Islet precursor cell (in vitro differentiated cells): Measurements from ENCODE around the gene BCL6.
"Not testable (repeated sequence)": the region's sequence is repeated elsewhere in the genome, so short reads cannot be mapped to it uniquely, and the experiment has no call there.

Source experiments
- DNase-seq: peaks from one replicate; pipeline ENCODE4 v3.0.0-alpha.2; 2018

BCL6 gene

GRCh38 chr3:187709155-187709554, 36.1 kb downstream of the BCL6 start:
- no peak for DNase-seq

DNA sequence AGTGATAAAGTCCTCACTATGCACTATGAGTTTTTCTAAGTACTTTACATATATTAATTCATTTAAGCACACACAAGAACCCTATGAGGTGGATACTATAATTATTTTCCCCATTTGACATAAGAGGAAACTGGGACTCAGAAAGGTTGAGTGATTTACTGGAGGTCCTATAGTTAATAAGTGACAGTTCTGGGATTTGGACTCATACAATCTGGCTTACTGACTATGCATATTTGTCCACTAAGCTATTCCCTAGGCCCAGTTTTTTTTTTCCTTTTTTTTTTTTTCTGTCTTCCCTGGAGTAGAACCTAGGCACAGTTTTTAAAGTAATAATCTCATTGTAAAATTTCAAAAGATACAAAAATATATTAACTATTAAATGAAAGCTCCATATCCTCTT, 36.6 kb downstream of the BCL6 start:
- no peak for DNase-seq

- DNase-seq, result no peak
Observed at GRCh38 chr3:187706971-187707370, 38.3 kb downstream of the BCL6 start.

DNA sequence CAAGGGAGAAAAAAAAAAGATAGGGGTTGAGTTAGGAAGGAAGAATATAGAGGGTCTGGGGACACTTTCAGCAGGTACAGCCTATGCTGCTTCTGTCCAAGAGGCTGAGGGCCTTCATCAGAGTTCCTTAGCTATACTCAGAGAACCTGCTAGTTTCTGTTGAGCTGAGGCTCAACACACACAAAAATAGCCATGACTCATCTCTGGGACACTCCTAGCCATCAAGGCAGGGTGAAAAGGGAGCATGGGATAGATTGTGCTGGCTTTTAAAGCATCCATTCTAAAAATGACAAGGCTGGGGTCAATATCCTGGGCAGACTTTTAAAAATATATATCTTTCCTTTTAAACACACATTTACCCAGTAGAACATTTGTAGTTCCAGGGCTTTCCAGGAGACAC, 40.1 kb downstream of the BCL6 start:
- DNase-seq, result no peak

- no peak for DNase-seq
Observed at GRCh38 chr3:187702507-187703033, 42.7 kb downstream of the BCL6 start, which contains the start of gene RTP2. Gene RTP2, minus strand, starts transcription at chr3:187702557. Its CDS starts 429 bp downstream, at chr3:187702128.

- DNase-seq, result no peak
Observed at GRCh38 chr3:187700249-187700648, 45.0 kb downstream of the BCL6 start.

GRCh38 chr3:187698499-187699399, 46.5 kb downstream of the BCL6 start:
- DNase-seq, result no peak

GRCh38 chr3:187696021-187696420, 49.2 kb downstream of the BCL6 start:
- DNase-seq, result no peak

- DNase-seq, result no peak
Observed at GRCh38 chr3:187695449-187695848, 49.8 kb downstream of the BCL6 start.

- DNase-seq, result no peak
Observed at GRCh38 chr3:187694801-187695200, 50.5 kb downstream of the BCL6 start.

GRCh38 chr3:187693431-187693830, 51.8 kb downstream of the BCL6 start:
- no peak for DNase-seq

GRCh38 chr3:187689984-187690383, 55.3 kb downstream of the BCL6 start:
- no peak for DNase-seq

DNA sequence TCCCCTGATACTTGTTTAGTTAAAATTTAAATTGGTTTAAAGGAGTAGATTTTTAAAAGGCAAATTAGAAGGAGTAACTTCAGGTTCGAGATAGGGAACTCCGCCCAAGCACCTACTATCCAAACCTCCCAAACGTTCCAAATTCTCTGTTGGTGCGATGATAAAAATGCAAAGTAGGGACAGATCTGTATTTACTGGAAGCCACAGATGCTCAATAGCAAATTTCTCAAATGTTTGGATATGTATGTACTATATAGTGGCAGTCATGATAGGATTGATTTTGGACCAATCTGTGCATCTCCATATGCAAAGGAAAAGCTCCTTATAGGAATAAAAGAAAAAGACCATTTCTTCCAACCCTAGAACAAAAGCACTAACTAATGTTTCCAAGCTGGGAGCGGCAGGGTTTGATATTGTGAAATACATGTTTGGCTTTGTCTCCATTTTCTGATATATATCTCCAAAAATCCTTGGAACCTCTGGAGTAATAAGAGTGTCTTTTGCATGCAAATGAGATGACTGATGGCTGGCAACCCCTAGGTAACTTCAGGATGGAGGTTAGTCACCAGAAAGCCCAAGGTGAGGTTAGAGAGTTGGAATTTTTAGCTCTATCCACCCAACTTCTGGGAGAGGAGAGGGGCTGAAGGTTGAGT, 58.5 kb downstream of the BCL6 start:
- no peak for DNase-seq

- DNase-seq, result no peak
Observed at GRCh38 chr3:187685948-187686347, 59.3 kb downstream of the BCL6 start.

- DNase-seq, result no peak
Observed at GRCh38 chr3:187684880-187685279, 60.4 kb downstream of the BCL6 start.

DNA sequence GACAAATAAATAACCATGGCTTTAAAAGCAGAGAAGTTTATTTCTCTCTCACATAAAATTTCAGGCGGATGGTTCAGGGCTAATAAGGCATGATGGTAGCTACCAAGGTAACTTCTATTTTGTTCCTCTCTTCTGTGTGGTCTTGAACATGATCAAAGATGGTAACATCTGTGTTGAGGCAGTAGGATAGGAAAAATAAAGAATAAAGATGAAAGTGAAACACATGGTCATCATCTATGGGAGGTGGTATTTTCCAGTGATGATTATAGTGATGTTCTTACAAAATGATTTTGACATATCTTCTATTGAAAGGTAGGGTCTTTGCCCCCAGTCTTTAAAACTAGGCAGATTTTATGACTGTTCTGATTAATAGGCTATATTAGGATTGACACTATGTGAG, 60.8 kb downstream of the BCL6 start:
- DNase-seq, result no peak

DNA sequence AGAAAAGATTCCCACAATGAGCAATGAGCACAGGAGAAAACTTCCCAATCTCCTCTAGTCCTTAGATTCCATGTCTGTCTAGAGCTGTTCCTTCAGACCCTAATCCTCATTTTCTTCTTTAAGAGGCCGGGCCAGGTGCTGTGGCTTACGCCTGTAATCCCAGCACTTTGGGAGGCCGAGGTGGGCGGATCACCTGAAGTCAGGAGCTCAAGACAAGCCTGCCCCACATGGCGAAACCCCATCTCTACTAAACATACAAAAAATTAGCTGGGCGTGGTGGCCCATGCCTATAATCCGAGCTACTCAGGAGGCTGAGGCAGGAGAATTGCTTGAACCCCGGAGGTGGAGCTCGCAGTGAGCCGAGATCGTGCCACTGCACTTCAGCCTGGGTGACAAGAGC, 63.5 kb downstream of the BCL6 start:
- DNase-seq, result not testable (repeated sequence)

DNA sequence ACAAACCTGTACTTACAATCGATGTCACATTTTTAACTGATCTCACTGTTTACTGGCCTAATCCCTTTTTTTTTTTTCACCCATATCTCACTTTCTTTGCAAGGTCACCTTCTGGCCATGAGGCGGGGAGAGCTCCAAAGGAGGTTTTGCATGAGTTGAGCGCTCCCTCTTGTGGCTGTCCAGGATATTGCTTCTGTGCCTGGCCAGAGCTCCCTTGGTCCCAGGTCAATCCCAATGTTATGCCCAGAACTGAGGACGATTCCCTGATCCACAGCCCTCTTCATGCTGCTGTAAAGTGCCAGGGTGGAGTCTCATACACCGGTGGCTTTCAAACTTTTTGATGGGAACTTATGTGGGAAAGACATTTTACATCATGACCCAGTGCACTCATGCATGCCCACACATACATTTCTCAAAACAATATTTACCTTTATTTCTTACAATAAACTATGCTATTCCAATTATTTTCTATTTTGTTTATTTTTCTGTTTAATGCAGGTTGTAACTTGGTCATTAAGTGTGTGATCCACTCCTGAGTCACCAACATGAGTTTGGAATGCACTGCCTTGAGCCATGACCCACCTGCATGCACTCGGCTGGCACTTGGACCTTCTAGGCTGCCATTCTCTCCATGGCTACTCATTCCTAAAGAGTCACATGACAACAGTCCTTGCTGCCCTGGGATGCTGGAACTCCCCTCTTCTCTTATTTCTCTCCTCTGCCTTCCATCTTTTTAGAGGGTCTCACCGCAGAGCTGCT, 65.5 kb downstream of the BCL6 start:
- peak; percentile 92 for DNase-seq

DNA sequence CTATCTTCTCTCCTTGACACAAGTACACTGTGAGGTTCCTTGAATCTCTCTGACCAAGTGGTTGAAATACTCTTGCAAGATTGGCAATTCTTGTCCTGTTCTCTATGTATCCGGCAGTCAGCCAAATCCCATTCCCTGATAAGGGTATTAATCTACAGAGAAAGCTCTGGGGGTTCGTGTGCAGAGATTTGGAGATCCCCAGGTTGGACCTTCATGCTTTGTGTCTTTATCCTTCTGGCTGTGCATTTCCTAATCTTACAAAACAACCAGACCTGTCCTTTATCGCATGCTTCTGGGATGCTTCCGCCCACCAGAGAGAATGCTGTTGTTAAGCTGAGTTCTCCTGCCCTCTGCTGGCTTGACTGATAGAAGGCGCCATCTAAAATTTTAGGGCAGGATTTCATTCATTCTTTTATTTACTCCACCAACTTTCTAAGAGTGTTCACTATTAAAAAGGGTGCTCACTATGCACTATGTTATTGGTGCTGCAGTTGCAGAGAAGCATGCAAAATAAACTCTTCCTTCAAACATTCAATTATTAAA, 66.5 kb downstream of the BCL6 start:
- DNase-seq, result peak; percentile 71

GRCh38 chr3:187677604-187678003, 67.7 kb downstream of the BCL6 start:
- DNase-seq, result no peak

DNA sequence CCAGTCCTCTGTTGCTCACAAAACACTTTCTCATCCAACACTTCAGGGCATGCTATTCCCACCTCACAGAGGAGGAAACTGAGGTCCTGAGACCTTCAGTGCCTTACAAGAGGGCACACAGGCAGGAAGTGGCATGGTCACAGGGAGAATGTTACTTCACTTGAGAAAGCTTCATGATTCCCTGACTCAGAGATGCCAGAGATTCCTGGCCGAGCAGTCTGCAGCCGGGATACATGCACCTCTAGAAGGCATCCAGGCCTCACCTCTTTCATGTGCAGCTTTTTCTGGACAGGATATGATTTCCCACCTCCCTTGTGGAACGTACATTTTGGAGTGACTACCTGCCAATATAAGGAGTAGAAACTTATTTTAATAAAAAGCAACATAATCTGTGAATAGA, 72.3 kb downstream of the BCL6 start:
- peak; percentile 83 for DNase-seq
